GM18526 (cell line): Measurements from ENCODE around the gene PXN.

Source experiments
- POLR2A ChIP-seq: IDR thresholded peaks from 3 replicates; pipeline ENCODE4 v1.6.1; 2011; ENCODE audit not compliant: insufficient read length; ENCODE audit errors: extremely low read depth

Gene PXN

GRCh38 chr12:120252071-120252906, 13.2 kb downstream of the PXN start:
- TF ChIP-seq POLR2A = no peak

DNA sequence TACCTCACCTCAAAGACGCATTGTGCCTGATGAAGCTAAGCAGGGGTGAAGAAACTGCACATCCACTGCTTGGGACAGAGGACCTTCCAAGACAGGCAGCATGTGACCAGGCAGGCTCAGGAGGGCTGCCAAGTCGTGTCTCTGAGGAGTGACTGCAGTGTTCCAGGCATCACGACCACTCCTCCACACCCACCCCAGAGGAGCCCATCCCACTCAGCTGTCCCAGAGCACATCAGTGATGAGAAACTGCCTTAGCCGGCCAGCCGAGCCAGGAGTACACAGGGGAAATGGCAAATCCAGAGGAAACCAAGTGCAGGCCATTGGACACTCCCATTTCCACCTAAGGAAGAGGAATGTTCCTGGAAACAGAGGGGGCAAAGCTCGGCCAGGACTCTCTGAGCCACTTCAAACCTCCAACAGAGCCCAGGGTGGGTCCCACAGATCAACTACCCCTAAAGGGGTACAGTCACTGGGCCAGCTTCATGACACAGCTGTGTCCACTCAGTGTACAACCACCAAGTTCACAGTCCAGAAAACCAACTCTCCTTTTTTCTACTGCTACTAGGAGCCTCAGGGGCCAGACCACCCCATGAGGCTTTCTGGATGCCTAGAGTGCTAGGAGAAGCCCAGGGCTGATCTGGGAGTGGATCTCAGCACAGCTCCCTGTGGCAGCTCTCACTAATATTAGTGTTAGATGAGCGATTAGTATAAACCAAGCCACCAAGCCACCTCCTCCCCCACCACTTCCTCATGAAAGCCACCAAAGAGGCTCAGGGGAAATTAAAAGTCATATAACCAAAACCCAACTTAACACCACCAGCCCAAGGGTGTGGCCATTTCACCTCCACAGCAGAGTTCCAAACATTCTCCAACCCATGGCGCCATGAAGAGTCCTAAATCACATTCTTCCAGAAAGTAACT, 15.4 kb downstream of the PXN start:
- no peak for TF ChIP-seq POLR2A

- TF ChIP-seq POLR2A = no peak
Measured at GRCh38 chr12:120249266-120249874, 16.2 kb downstream of the PXN start.

GRCh38 chr12:120247621-120248030, 17.9 kb downstream of the PXN start:
- TF ChIP-seq POLR2A = no peak

GRCh38 chr12:120247183-120247582, 18.3 kb downstream of the PXN start:
- no peak for TF ChIP-seq POLR2A

DNA sequence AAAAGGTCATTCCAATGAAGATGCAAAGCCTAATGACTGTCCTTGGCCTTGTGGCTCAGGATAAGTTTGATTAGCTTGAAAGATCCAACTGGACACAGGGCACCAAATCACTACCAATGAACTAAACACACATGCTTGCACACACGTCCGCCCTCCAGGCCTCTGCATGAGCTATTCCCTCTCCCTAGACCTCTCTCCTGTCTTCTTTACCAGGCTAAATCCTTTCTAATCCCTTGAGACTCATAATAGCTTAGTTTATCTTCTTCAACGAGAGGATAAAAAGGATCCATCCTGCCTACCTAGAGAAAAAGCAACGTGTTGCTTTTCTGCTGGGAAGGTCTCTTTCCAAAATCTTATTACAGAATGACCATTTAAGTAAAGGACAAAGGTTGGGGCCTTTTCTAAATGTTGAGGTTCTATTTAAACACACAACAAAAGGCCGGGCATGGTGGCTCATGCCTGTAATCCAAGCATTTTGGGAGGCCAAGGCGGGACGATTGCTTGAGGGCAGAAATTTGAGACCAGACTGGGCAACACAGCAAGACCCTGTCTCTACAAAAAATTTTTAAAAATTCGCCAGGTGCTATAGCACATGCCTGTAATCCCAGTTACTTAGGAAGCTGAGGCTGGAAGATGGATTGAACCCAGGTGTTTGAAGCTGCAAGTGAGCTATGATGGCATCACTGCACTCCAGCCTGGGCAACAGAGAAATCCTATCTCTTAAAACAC, 22.4 kb downstream of the PXN start:
- TF ChIP-seq POLR2A = no peak

DNA sequence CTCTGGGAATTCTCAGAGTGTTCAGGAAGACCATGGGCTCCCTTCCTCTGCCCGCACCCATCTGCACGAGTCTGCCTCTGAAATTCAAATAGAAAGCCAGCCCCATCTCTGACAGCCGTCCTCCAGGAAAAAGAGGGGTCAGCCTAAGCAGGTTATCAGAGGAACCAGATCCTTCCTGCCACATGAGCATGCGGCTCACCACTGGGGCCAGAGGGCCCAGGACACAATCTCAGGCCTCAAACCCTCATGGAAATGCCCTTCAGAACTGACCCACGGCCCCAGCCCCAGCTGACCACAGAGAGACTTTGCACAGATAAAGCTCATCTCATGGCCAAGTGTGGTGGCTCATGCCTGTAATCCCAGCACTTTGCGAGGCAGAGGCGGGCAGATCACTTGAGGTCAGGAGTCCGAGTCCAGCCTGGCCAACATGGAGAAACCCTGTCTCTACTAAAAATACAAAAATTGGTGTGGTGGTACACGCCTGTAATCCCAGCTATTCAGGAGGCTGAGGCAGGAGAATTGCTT, 23.2 kb downstream of the PXN start:
- TF ChIP-seq POLR2A = no peak

GRCh38 chr12:120241561-120242274, 23.8 kb downstream of the PXN start:
- no peak for TF ChIP-seq POLR2A

- no peak for TF ChIP-seq POLR2A
Measured at GRCh38 chr12:120240495-120240833, 25.1 kb downstream of the PXN start.

DNA sequence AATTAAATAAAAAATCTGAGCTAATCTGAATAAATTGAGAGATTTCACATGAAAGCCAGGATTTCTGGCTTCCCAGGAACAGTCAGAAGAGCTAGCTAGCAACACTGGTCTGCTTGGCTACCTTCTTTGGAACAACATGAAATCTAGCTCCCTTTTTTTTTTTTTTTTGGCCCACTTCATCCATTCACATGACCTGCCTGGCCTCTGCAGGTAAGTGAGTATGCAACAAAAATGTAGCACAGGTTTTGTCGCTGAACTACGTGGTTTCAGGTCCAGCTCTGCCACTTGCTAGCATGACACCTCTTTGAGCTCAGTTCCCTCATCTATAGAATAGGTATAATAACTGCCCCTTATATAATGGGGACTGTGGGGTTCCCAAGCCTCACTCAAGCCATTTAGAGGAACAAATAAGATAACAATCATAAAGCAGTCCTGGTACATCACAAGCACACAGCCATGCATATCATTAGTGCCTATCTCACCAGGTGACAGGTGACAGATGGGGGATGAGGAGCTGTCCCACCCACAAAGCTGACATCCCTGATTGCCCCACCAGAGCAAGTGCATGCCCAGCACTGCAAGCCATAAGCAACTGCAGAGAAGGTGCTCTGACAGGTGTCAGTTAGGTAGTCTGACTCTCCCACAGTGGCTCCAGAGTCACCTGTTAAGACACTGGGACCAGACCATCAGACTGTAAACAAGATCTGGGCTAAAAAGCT, 25.6 kb downstream of the PXN start:
- TF ChIP-seq POLR2A = no peak

- TF ChIP-seq POLR2A = no peak
Measured at GRCh38 chr12:120238839-120239445, 26.6 kb downstream of the PXN start.

GRCh38 chr12:120238217-120238616, 27.3 kb downstream of the PXN start:
- no peak for TF ChIP-seq POLR2A

DNA sequence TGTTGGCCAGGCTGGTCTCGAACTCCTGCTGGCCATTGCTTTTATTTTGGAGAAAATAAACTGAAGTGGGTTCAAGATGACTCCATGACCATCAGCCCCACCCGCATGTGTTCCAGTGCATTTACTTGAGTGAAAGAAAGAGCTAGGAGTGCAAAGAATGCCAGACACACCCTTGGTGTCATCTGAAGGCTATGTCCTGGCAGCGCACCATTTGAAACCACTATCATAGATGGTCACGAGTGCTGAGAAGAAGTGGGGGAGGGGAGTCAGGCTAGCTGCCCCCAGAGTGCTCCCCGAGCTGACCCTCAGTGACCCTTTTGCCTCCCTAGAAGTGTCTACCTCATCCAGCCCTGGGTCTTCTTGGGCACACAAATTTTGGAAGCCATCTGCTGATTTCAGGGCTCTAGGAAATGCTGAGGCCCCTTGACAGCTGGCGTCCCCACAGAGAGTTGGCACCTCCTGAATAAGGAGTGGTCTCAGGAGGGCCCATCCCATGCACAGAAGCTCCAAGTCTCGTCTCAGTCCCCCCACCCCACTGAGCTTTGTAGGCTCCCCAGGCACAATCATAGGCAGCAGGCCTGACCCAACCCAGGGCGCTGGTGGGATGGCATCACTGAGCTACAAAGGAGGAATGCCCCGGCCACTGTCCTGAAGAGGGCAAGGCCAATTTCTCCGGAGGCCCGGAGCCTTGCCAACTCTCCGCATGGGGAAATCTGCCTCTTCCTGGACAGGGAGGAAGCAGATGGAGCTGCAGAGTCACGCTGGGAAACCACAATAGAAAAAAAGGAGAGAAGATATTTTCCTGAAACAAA, 28.0 kb downstream of the PXN start:
- TF ChIP-seq POLR2A = no peak
